AG04450 (cell line): Measurements from ENCODE around the gene UPF1. TPM values are rescaled to one million over a fixed set of nuclear protein-coding genes. Genes with fewer than 3 reads are reported as not detected.

Experiments
- CTCF ChIA-PET: fragments of 300-600, 350-600 bp; formaldehyde crosslinking; extraction: SDS; loops from one replicate; lab custom pipeline; 2022; ENCODE audit warnings: antibody characterized with exemption, inconsistent platforms; lab: Charles Lee
- POLR2A ChIA-PET: fragments of 350-600 bp; formaldehyde crosslinking; extraction: SDS; loops from one replicate; lab custom pipeline; 2021; ENCODE audit warnings: antibody characterized with exemption, inconsistent platforms; lab: Yijun Ruan, JAX
- DNase-seq: peaks from one replicate; pipeline ENCODE4 v3.0.0-alpha.2; 2011; ENCODE audit warnings: low read depth, low spot score
- H3K27ac ChIP-seq: one replicate; pipeline ENCODE4 v1.5.1; 2012; ENCODE audit warnings: low read depth, low read length, control low read depth
- H3K27me3 ChIP-seq: one replicate; pipeline ENCODE4 v1.6.0; 2012; ENCODE audit warnings: low read length; ENCODE audit not compliant: control insufficient read depth, insufficient read depth
- H3K4me3 ChIP-seq: 2 replicates; pipeline ENCODE4 v1.5.1; 2011; ENCODE audit warnings: mild to moderate bottlenecking, low read depth, low read length, control low read depth
- H3K9me3 ChIP-seq: 2 replicates; pipeline ENCODE4 v1.5.1; 2012; ENCODE audit warnings: low read length; ENCODE audit not compliant: control insufficient read depth, insufficient read depth
- CTCF ChIP-seq: IDR thresholded peaks from 2 replicates; pipeline ENCODE4 v1.5.1; 2011; ENCODE audit warnings: low read depth, low read length, control low read depth, inconsistent platforms
- polyA plus RNA-seq: library from polyadenylated mRNA; depleted of rRNA; stranded (reverse); fragments of >200 nt; gene quantifications from 2 replicates; pipeline ENCODE4 v1.2.3, GENCODE V29; 2011

The UPF1 gene
- polyA plus RNA-seq, 1 experiment, result 28.2 TPM

GRCh38 chr19:18847549-18848463 lies 16.0 kb downstream of the UPF1 start:
- DNase-seq, result no peak
- POLR2A ChIA-PET, result interaction anchor here (0.8 to 1.5 kb wide), 6 partner anchors 15 to 276 kb away, joined by 3 to 5 read pairs (median 4); partner anchors contain the start of genes UBA52 and UPF1
- Histone ChIP-seq H3K27me3 (no peaks in the 10 kb centered on the region), H3K4me3 (no peak overlapping the region), H3K9me3 (no peaks in the 10 kb centered on the region; the same call in 1 of the 2 replicates), H3K27ac (no peak overlapping the region)
- CTCF ChIA-PET, result interaction anchor here (0.5 to 4.2 kb wide), 32 partner anchors 7 to 399 kb away, joined by 3 to 50 read pairs (median 5); partner anchors contain the start of genes REX1BD and UBA52
- no peak for TF ChIP-seq CTCF

DNA sequence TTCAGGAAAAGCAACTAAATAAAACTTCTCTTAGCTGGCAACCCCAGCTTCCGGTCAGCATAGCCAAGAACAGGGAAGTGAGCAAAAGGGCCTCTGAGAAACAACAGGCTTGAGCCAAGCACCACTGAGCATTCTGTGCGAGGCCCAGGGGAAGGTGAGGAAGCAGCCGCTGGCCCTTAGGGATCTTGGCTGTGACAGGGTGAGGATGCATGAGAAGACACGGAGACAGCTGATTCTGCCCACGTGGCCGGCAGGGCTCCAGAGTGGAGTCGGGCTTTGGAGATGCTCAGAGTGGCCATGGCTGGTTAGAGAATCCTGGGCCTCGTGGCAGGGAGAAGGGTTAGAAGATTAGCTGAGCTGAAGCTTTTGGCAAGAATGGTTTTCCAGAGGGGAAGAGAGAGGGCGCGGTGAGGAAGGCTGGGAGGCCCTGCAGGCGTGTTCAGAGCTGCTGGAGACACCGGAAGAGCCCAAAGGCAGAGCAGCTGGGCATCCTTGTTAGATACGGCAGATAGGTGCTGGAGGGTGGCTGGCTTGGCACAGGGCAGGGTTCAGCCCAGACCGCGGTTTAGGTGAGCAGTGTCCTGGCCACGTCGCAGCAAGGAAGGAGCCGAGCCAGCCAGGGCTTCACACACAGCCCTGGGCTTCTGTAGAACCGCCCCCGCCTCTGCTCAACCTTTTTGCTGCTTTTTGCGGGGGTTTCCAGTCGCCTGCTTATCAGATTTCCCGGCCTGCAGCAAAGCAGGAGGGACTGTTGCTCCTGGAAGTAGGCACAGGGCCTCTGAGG lies 17.3 kb downstream of the UPF1 start:
- POLR2A ChIA-PET, result interaction anchor here (1.0 kb wide), 1 partner anchor 18 kb away, joined by 4 read pairs; no protein-coding TSS in a partner anchor
- DNase-seq, result no peak
- H3K27ac ChIP-seq, result peak overlapping the region; percentile 63
- TF ChIP-seq CTCF, result no peak
- CTCF ChIA-PET, result interaction anchor here (1.0 to 4.2 kb wide), 8 partner anchors 10 to 398 kb away, joined by 4 to 50 read pairs (median 25); partner anchors contain the start of gene REX1BD
- no peaks in the 10 kb centered on the region; the same call in 1 of the 2 replicates for H3K9me3 ChIP-seq
- no peak overlapping the region for H3K4me3 ChIP-seq
- H3K27me3 ChIP-seq, result no peaks in the 10 kb centered on the region

DNA sequence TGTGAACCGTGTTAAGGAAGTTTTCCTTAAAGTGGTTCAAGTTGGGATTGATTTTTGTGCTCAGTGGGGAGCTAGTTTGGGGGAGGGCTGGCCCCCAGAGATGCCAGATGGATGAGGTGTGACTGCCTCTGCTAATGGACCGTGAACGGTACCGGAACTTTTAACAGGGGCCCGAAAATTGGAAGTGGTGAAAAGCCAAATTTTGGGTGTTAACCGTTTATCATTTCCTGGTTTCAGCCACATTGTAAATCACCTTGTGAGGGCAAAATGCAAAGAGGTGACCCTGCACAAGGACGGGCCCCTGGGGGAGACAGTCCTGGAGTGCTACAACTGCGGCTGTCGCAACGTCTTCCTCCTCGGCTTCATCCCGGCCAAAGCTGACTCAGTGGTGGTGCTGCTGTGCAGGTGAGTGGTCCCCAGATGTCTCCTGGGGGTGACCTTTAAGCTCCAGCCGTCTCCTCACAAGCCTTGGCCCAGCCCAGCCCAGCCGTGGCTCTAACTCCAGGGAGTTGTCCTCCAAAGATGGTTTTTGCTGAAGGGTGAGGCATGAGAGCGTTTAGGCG lies 18.2 kb downstream of the UPF1 start:
- Histone ChIP-seq H3K27me3 (no peaks in the 10 kb centered on the region), H3K4me3 (no peak overlapping the region), H3K9me3 (no peaks in the 10 kb centered on the region; the same call in 1 of the 2 replicates), H3K27ac (peak overlapping the region; percentile 52)
- no peak for DNase-seq
- ChIA-PET CTCF (interaction anchor here (0.6 to 4.2 kb wide), 3 partner anchors 94 to 261 kb away, joined by 3 to 38 read pairs (median 6); partner anchors contain the start of gene REX1BD), POLR2A (no interaction called here)
- no peak for TF ChIP-seq CTCF

- no peak for DNase-seq
- ChIA-PET CTCF (interaction anchor here (0.6 to 4.2 kb wide), 3 partner anchors 95 to 262 kb away, joined by 3 to 38 read pairs (median 6); partner anchors contain the start of gene REX1BD), POLR2A (interaction anchor here (0.6 kb wide), 1 partner anchor 55 kb away, joined by 4 read pairs; no protein-coding TSS in a partner anchor)
- TF ChIP-seq CTCF, result no peak
- no peak overlapping the region for H3K27ac ChIP-seq
- no peak overlapping the region for H3K4me3 ChIP-seq
- no peaks in the 10 kb centered on the region; the same call in 1 of the 2 replicates for H3K9me3 ChIP-seq
- no peaks in the 10 kb centered on the region for H3K27me3 ChIP-seq
Observed at GRCh38 chr19:18850471-18851375, 19.0 kb downstream of the UPF1 start.
